Transverse colon (tissue), 3 donors: ENCODE data around the gene GNAO1.

ENCODE experiments used
- CTCF ChIP-seq, 5 experiments: fragments of 200-600 bp in 3 of 5; fragments of 450-650 bp in 2 of 5; sonication (generic) in 3 of 5; IDR thresholded peaks; 1 replicate in 2 of 5; 2 replicates in 3 of 5; pipeline ENCODE4 v1.5.1; 2016 to 2017; ENCODE audit warnings: antibody characterized with exemption in 5 of 5, inconsistent platforms in 3 of 5, mild to moderate bottlenecking in 2 of 5, moderate library complexity in 1 of 5
- EP300 ChIP-seq: sonication (generic); formaldehyde crosslinking; IDR thresholded peaks from one replicate; pipeline ENCODE4 v1.6.1; 2017; ENCODE audit warnings: antibody characterized with exemption, low read depth
- POLR2A ChIP-seq: fragments of 450-650 bp; IDR thresholded peaks from one replicate; pipeline ENCODE4 v1.6.1; 2016; ENCODE audit warnings: antibody characterized with exemption, mild to moderate bottlenecking, moderate library complexity

DNA sequence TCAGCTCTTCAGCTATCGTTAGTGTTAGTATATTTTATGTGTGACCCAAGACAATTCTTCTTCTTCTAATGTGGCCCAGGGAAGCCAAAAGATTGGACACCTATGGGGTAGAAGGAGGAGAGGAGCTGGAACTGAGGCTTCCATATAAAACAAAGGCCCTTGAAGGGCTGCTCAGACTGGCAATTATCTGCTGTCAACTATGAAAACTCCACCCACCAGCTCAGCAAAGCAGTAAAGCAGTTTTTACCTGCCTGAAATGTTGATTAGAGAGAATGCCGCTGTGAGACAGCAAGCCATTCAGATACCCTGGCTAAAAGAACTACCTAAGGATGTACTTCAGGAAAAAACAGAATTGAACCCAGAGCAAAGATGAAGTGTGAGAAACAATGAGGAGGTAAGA is 45.9 kb upstream of the GNAO1 start:
- TF ChIP-seq CTCF (IDR thresholded peaks at IDR 0.05) (no peak), POLR2A (no peak), EP300 (no peak)
